ENCODE results near the gene TMEM156. TPM values are rescaled to one million over a fixed set of nuclear protein-coding genes. Genes with fewer than 3 reads are reported as not detected.

Gene TMEM156
- total and polyA plus RNA-seq, 4 donors = 0.58 to 0.70 (median 0.64) TPM

DNA sequence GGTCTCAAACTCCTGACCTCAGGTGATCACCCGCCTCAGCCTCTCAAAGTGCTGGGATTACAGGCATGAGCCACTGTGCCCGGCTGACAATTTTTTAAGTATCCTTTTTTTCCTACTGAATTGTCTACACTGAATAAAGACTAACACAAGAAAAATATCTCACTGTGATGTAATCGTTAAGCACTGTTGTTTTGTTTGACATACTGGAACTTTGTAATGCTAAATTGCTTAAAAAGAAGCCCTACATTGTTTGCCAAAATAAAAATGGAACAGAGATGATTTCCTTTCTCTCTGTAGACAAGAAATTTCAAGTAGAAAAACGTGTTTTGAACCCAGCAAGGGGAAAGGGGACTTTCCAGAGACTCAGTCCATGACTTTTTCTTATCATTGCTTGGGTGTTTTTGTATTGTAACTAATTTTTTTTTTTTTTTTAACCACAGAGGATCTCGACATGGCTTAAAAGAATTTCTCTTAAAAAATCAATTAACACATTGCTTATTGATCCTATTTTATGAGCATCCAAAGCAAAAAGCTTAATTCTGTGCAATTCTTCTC is 74.9 kb downstream of the TMEM156 start:
- H3K9ac ChIP-seq (ENCODE audit: low read depth in 1 of 2, low read length in 2 of 2) = no peak overlapping the region
- no peaks in the 10 kb centered on the region for H3K36me3 ChIP-seq (ENCODE audit: control insufficient read depth in 4 of 4, insufficient read depth in 3 of 4, low read depth in 1 of 4, low read length in 3 of 4)
- no peaks in the 10 kb centered on the region for H3K27me3 ChIP-seq (ENCODE audit: control insufficient read depth in 4 of 4, insufficient read depth in 4 of 4, low read length in 3 of 4)
- 43% methylated on average over 5 of the region's 5 CpGs for WGBS
- no peak overlapping the region for H3K4me3 ChIP-seq (ENCODE audit: low read depth in 1 of 3, low read length in 3 of 3)
- TF ChIP-seq HNF4A (conservative IDR thresholded peaks at IDR 0.05) = peak in 1 of 2 donors; percentile 10
- no peak for TF ChIP-seq RXRA (IDR thresholded peaks at IDR 0.05)
- no peaks in the 10 kb centered on the region for H3K9me3 ChIP-seq (ENCODE audit: control insufficient read depth in 4 of 4, low read length in 3 of 4)
- no peak for DNase-seq (ENCODE audit: low spot score)
- no peak overlapping the region for H3K27ac ChIP-seq (ENCODE audit: low read depth in 1 of 2, low read length in 2 of 2)
- no peaks in the 10 kb centered on the region for H3K4me1 ChIP-seq (ENCODE audit: control insufficient read depth in 4 of 4, insufficient read depth in 4 of 4, low read length in 3 of 4)

DNA sequence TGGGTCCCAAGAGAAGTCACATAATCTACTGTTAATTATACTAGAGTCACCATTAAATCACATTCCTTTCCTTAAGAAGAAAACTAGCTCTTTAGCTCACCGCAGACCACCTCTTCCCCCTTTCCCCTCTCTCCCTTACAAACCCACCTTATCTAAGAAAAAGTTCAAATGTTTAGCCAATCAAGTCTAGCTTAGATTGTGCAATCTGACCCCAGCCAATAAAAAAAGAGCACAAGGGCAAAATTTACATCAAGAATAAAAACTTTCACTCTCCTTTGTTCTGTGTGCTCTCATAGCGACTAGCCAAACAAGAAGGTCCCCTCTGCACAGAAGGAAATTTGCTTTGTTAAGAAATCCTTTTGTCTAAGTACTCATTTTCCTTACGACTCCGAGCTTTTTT is 76.3 kb downstream of the TMEM156 start:
- Histone ChIP-seq H3K4me1 (ENCODE audit: control insufficient read depth in 4 of 4, insufficient read depth in 4 of 4, low read length in 3 of 4) (peaks cover 0 to 7% (median 4%) of the 10 kb centered on the region in 4 donors), H3K36me3 (ENCODE audit: control insufficient read depth in 4 of 4, insufficient read depth in 3 of 4, low read depth in 1 of 4, low read length in 3 of 4) (no peaks in the 10 kb centered on the region), H3K4me3 (ENCODE audit: low read depth in 1 of 3, low read length in 3 of 3) (no peak overlapping the region), H3K27me3 (ENCODE audit: control insufficient read depth in 4 of 4, insufficient read depth in 4 of 4, low read length in 3 of 4) (no peaks in the 10 kb centered on the region), H3K27ac (ENCODE audit: low read depth in 1 of 2, low read length in 2 of 2) (no peak overlapping the region), H3K9ac (ENCODE audit: low read depth in 1 of 2, low read length in 2 of 2) (no peak overlapping the region), H3K9me3 (ENCODE audit: control insufficient read depth in 4 of 4, low read length in 3 of 4) (no peaks in the 10 kb centered on the region)
- DNase-seq (ENCODE audit: low spot score) = no peak
- WGBS = 94% methylated on average over 4 of the region's 4 CpGs
- TF ChIP-seq TAF1 (conservative IDR thresholded peaks at IDR 0.05) (no peak), FOXA1 (IDR thresholded peaks at IDR 0.05) (no peak), FOXA2 (IDR thresholded peaks at IDR 0.05) (no peak), YY1 (IDR thresholded peaks at IDR 0.05) (no peak), RXRA (IDR thresholded peaks at IDR 0.05) (no peak), HNF4G (IDR thresholded peaks at IDR 0.05) (no peak), EGR1 (IDR thresholded peaks at IDR 0.05; ENCODE audit: low read depth in 2 of 2) (no peak), NR2F2 (IDR thresholded peaks at IDR 0.05) (no peak), HNF4A (conservative IDR thresholded peaks at IDR 0.05) (no peak), GABPA (IDR thresholded peaks at IDR 0.05 in 1 of 2, conservative IDR thresholded peaks at IDR 0.05 in 1 of 2) (no peak), JUND (IDR thresholded peaks at IDR 0.05) (no peak), SP1 (IDR thresholded peaks at IDR 0.05) (no peak), RAD21 (IDR thresholded peaks at IDR 0.05) (no peak)
- TF ChIP-seq, protein P1, sequence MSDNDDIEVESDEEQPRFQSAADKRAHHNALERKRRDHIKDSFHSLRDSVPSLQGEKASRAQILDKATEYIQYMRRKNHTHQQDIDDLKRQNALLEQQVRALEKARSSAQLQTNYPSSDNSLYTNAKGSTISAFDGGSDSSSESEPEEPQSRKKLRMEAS (IDR thresholded peaks at IDR 0.05) = no peak
- TF ChIP-seq, protein P2, sequence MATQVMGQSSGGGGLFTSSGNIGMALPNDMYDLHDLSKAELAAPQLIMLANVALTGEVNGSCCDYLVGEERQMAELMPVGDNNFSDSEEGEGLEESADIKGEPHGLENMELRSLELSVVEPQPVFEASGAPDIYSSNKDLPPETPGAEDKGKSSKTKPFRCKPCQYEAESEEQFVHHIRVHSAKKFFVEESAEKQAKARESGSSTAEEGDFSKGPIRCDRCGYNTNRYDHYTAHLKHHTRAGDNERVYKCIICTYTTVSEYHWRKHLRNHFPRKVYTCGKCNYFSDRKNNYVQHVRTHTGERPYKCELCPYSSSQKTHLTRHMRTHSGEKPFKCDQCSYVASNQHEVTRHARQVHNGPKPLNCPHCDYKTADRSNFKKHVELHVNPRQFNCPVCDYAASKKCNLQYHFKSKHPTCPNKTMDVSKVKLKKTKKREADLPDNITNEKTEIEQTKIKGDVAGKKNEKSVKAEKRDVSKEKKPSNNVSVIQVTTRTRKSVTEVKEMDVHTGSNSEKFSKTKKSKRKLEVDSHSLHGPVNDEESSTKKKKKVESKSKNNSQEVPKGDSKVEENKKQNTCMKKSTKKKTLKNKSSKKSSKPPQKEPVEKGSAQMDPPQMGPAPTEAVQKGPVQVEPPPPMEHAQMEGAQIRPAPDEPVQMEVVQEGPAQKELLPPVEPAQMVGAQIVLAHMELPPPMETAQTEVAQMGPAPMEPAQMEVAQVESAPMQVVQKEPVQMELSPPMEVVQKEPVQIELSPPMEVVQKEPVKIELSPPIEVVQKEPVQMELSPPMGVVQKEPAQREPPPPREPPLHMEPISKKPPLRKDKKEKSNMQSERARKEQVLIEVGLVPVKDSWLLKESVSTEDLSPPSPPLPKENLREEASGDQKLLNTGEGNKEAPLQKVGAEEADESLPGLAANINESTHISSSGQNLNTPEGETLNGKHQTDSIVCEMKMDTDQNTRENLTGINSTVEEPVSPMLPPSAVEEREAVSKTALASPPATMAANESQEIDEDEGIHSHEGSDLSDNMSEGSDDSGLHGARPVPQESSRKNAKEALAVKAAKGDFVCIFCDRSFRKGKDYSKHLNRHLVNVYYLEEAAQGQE (IDR thresholded peaks at IDR 0.05) = no peak
- TF ChIP-seq, protein P3, sequence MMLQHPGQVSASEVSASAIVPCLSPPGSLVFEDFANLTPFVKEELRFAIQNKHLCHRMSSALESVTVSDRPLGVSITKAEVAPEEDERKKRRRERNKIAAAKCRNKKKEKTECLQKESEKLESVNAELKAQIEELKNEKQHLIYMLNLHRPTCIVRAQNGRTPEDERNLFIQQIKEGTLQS (IDR thresholded peaks at IDR 0.05) = no peak
- TF ChIP-seq, protein P4, sequence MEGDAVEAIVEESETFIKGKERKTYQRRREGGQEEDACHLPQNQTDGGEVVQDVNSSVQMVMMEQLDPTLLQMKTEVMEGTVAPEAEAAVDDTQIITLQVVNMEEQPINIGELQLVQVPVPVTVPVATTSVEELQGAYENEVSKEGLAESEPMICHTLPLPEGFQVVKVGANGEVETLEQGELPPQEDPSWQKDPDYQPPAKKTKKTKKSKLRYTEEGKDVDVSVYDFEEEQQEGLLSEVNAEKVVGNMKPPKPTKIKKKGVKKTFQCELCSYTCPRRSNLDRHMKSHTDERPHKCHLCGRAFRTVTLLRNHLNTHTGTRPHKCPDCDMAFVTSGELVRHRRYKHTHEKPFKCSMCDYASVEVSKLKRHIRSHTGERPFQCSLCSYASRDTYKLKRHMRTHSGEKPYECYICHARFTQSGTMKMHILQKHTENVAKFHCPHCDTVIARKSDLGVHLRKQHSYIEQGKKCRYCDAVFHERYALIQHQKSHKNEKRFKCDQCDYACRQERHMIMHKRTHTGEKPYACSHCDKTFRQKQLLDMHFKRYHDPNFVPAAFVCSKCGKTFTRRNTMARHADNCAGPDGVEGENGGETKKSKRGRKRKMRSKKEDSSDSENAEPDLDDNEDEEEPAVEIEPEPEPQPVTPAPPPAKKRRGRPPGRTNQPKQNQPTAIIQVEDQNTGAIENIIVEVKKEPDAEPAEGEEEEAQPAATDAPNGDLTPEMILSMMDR (IDR thresholded peaks at IDR 0.05; ENCODE audit: low read depth, low read length, missing input control) = no peak
- TF ChIP-seq, protein P5, sequence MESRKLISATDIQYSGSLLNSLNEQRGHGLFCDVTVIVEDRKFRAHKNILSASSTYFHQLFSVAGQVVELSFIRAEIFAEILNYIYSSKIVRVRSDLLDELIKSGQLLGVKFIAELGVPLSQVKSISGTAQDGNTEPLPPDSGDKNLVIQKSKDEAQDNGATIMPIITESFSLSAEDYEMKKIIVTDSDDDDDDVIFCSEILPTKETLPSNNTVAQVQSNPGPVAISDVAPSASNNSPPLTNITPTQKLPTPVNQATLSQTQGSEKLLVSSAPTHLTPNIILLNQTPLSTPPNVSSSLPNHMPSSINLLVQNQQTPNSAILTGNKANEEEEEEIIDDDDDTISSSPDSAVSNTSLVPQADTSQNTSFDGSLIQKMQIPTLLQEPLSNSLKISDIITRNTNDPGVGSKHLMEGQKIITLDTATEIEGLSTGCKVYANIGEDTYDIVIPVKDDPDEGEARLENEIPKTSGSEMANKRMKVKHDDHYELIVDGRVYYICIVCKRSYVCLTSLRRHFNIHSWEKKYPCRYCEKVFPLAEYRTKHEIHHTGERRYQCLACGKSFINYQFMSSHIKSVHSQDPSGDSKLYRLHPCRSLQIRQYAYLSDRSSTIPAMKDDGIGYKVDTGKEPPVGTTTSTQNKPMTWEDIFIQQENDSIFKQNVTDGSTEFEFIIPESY (IDR thresholded peaks at IDR 0.05) = no peak
